NCI-H2107 (cell line): ENCODE results near the gene CLSTN2.

Experiments used
- DNase-seq: peaks from one replicate; lab custom pipeline; 2025; lab: John Stamatoyannopoulos, UW

CLSTN2 gene

DNA sequence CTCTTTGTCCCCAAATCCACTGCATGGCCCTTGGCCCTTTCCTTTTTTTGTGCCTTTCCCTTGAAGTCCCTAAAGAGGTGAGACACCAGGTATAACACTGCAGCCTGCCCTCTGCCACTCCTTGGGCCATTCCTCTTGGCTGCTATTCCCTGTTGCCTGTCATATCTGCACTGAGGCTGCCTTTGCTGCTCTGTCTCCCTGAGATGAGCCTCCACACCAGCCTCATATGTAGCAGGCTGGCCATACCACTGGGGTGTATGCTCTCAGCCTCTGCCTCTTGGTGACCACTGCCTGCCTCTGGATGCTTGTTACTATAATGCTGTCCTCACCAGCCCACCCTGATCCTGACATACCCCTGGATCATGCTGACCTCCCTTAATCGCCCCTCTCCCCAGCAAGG, 252.0 kb downstream of the CLSTN2 start:
- DNase-seq = no peak

DNA sequence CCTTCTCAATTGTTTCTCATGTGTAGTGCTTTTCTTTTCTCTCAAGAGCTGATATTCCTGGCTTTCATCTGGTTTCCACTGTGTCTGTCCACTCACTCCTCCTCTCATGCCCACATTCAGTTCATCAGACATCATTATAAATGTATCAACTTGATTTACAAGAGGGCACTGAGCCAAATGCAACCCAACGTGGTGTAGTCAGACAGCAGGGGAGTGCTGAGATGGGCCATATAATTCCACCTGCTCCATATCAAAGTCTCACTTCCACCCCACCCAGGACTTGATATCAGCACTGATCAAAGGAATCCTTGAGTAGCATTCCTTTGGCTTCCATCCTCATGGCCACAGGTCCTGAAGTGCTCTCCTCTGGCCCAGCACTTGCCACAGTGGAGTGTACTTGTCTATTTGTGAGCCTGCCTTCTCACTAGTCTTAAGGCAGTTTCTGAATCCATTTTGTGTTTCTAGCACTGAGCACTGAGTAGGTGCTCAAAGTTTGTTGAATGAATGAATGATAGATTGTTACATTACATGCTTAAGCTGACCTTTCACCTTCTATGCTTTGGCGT, 252.8 kb downstream of the CLSTN2 start:
- no peak for DNase-seq

DNA sequence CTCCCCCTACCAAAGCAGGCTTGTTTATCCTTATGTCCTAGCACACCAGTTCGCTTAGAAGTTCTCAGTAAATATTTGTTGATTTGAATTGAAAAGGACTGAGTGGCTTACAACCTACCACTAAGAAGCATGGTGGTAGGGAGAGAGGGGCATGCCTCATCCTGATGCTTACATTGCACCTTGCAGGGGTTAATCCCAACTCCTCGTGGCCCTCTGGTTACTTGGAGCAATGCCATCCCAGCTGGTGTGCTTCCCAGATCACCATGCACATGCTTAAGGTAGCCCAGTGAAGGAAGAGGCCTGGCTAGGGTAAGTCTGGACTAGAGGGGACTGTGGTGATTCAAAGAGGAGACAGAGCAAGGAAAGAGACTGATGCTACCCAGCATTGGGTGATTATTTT, 253.3 kb downstream of the CLSTN2 start:
- DNase-seq = no peak

DNA sequence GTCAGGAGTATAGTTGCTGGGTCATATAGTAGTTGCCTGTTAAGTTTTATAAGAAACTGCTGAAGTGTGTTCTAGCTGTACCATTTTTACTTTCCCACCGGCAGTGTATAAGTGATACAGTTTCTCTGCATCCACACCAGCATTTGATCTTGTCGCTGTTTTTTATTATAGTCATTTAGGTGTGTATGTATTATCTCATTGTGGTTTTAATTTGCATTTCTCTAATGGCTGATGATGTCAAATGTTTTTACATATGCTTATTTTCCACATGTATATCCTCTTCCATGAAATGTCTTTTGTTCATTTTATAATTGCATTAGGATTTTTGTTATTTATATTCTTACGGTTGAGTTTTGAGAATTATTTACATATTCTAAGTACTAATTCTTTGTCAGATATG, 254.3 kb downstream of the CLSTN2 start:
- DNase-seq = no peak

DNA sequence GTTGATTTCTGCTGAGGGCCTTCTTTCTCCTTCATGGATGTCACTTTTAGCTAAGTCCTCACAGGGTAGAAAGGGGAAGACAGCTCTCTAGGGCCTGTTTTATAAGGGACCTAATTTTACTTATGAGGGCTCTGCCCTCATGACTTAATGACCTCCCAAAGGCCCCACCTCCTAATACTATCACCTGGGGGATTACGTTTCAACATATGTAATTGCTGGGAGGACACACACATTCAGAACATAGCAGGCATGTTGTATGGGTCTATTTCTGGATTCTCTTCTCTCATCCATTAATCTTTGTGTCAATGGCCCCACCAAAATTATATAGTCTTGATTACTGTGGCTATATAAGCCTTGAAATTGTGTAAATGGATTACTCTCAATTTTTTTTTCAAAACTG, 255.0 kb downstream of the CLSTN2 start:
- no peak for DNase-seq

DNA sequence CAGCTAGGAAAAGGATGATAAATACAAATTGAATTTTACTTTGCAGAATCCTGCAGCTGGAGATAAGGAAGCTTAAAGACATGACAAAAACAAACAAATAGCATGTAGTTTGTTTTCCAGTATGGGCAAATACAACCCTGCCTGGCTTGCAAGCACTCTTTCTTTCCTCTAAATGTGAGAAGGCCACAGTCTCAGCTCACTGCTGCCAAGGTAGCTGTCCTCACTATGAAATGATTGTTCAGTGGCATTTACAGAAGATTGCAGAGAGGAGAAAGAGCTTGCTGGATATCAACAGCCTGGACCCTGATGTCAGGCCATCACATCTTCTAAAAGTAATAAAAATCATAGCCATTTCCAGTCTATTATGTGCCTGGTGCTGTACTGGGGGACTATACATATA, 262.0 kb downstream of the CLSTN2 start:
- DNase-seq = no peak

DNA sequence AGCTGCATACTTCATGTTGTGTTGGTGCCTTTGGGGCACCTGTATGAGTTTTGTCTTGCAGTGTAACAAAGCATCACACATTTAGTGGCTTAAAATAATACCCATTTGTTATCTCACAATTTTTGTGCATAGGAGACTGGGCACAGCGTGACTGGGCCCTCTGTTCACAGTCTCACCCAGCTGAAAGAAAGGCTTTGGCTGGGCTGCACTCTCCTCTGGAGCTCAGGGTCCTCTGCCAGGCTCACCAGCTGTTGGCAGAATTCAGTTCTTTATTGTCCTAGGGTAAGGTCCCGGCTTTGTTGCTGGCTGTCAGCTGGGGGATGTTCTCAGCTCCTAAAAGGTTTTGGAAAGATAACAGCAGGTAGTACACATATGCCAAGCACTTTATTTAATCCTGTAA, 263.3 kb downstream of the CLSTN2 start:
- no peak for DNase-seq

DNA sequence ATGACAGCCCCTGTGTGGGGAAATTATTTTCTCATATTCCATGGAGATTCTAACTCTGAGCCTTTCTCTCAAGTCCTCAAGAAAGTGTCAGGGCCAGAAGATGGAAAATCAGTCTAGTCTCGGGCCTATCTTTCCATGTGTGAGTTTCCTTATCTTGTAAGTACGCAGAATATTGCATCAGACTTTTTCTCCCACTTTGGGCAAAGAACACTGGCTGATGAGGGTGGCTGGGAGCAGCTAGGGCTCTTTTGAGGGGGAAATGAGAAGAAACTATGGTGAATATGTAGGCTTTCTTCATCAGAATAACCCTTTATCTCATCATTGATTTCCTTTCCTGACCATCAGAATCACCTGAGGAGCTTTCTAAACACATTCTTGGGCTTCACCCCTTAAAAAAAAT, 264.0 kb downstream of the CLSTN2 start:
- no peak for DNase-seq

DNA sequence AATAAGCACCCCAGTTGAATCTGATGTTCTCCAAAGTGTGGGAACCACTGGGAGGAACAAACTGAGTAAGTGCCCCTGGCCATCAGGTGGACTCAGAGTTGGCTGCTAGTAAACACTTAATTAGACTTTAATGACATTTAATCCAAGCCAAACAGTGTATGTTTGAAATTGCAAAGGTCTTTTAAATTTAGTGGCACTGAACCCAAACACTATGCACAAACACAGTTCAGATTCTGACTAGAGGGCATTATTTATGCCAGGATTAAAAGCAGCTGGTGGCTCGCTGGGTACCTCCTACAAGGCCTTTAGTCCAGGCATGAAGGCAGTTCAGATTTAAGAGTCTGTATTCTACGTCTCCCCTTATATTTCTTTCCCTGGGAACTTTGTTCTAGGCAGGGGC, 264.8 kb downstream of the CLSTN2 start:
- no peak for DNase-seq

DNA sequence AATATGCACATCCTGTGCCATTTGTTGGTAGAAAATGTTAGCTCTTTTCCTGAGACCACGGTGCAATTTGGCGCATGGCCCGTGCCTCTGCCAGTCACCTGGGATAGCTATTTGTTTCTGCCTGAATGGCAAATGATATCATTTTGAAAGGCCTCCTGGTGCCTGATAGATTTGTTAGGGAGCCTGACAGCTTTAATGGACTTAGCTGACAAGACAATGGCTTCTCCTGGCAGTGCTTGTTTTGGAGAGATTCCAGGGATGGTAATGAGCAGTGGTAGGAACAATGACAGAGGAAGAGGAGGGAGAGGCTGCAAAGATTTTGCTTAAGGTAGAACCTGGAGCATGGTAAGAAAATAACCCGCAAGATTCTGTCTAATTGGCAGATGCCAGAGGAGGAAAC, 268.5 kb downstream of the CLSTN2 start:
- peak; percentile 53 for DNase-seq

DNA sequence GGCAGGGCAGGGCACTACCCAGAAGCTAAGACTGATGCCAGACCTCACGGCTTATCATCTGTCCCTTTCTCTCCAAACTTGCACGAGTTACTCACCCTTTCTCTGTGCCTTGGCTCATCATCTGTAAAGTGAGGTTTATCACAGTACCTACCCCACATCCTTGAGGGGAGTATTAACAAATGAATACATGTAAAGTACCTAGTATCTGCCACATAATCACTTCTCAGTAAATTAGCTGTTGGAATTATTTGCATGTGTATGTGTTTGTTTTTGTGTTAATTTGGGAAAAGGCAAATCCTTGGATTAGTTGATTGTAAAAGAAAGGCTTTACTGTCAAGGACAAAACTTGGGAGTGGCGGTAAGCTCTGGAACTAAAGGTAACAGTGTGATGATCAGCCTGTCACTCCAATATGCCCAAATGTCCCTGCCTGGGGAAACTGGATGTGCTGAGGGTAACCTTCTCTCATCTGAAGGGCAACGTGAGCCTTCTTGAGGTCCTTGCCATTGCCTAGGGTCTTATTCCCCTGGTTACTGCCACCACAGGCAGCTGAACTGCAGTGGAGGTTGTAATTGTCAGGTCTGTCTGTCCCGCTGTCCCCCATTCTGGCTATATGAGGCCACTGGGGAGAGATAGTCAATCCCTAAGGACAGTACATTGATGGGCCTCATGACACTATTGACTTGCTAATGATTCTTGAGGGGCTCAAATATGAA, 269.4 kb downstream of the CLSTN2 start:
- DNase-seq = no peak

DNA sequence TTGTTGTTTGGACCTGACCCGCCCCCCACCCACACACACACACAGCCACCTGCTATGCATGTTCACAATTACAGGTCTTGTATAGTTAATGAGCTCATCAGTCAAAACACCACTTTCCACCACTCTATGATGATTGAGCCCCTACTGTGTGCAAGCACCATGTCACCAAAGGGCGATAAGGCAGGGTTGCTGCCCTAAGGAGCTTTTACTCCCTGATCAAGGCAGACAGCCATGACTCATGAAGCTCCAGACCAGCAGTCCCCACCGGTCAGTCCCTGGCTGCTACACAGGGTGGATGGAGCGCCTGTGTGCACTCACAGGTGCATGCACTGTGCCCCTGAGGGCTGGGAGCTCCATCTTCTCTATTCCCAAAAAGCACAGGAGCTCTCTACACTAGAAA, 270.6 kb downstream of the CLSTN2 start:
- no peak for DNase-seq

DNA sequence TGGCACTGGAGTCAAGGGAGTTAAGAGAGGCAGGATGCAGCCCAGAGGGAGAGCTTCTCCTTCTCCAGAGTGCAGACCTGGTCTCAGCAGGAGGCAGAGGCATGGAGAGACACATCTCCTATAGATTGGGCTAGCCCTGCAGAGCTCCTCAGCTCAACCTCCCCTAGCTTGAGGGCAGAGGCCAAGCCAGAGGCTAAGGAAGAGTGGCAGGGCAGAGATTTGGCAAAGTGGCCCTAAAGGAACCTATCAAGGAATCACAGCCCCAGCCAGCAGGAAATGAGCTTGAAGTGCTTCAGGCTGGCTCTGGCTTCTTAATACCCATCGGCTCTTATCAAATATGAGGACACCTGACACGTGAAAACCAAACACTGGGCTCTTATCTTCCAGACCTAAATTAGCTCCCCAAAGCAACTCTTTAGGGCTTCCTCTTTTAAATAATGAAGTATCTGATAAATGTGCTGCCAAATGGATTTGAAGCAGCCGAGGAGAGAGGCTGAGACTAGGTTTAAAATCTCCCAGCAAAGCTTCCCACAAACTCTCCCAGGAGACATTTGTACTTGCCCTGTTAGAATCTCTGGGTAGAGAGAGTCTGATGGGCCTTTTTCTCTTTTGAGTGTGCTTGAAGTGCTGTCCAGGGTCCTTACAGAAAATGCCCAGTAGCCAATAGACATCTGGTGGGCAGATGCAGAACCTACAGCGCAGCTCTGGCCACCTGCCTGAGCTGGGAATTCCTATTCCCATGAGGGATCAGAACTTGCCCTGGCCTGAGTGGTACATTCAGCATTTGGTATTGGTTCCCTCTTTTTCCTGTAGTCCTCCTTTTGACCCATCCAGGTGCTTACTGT, 271.4 kb downstream of the CLSTN2 start:
- peak; percentile 56 for DNase-seq

DNA sequence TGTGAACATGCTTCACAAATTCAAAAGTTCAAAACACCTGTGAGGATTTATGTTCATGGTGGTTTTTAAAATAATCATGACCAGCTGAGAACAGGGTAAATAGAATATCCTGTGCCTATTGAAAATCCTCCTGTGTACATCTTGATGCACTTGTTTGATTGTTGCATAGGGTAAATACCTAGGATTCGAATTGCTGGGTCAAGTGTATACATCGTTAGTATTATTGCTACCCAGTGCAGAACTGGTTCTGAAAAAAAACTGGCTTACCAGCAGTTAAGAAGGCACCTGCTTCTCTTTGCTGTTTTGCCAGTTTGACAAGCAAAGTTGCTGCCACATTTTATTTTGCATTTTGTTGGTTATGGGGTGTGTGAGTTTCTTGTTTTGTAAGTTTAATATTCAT, 272.6 kb downstream of the CLSTN2 start:
- no peak for DNase-seq

DNA sequence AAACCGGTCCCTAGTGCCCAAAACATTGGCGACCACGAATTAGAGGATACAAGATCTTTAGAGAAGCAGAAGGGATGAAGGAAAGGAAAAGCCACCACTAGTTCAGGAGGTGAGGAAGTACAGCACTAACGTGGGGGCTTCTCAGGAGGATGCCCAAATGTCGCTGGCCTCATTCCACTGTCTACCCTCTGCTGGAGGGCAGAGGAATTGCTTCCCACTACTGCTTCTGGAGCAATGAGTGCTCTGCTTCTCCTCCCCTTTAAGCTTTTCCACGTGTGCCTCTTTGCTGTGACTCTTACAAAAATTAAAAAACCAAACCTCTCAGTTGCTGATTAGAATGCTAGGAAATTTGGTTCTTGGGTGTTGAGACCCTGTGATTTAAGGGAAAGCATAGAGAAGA, 281.3 kb downstream of the CLSTN2 start:
- no peak for DNase-seq

DNA sequence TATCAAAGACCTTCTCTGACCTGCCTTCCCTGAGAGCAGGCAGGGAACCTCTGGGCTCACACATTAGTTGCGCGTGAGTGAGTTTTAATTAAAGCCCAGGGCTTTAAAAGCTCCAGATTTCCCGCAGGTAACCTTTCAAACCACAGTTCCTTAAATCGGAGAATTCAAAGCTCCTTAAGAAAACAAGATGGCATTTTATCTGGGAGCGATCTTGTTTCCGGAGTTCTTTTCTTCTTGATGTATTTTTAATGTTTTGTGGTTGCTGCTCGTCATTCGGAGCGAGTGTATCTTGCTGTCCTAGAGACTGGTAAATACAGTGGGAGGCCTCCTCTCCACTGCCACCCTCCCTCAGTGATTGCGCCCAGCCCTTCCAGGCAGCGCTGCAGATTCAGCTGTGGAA, 284.3 kb downstream of the CLSTN2 start:
- no peak for DNase-seq

DNA sequence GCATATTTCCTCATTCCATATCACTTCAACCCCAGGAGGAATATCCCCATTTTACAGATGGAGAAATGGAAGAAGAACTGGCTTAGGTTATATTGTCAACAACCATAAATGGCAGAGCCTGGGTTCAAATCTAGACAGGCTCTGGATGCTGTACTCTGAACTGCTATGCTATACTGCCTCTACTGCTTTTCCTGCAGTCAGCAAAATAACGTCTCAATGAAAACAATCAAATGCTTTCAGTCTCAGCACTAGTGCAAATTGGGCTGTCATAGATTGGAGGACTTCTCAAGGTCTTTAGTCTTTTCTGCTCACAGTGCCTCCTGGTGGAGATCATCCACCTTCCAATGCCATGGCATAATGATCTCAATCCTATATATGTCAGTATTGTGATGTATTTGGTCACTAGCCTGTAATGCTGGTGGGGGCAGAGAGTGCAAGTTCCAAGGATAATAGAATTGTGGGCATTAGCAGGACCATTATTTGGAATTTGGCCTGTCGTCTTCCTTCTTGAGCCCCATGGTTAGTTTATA, 285.0 kb downstream of the CLSTN2 start:
- DNase-seq = no peak

DNA sequence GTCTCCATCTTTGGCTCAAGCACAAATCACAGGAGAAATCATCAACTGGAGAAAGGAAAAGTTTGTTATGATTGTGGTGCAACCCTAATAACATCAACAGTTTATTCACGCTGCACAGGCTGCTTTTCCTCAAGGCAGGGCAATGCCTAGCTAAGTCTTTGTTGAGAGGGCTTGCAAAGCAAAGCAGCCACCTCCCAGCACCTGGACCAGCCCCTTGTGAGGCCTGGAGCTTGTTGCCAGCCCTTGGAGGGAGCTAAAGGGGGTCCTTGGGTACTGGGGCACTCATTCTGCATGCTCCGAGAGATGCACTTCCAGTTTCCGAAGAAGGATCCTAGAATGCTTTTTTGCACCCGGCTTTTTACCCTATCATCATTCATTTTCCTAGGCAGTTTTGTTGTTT, 288.2 kb downstream of the CLSTN2 start:
- DNase-seq = no peak

DNA sequence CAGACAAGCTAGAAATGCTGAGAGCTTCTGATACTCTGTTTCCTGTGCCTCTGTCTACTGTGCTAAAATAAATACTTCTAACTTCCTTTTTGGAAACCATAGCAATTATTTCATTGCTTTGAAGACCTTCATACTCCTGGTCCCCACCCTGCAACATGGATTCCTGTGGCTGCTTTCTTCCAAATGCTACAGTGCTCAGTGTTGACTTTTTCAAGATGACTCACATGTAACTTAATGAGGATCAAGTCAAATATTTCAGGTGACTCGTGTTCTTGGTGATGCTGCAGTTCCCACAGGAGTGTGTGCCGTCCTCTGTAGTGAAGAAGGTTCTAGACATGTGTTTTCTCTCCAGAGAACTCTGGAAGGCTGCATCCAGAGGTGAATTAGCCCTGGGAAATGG, 288.6 kb downstream of the CLSTN2 start:
- DNase-seq = no peak

DNA sequence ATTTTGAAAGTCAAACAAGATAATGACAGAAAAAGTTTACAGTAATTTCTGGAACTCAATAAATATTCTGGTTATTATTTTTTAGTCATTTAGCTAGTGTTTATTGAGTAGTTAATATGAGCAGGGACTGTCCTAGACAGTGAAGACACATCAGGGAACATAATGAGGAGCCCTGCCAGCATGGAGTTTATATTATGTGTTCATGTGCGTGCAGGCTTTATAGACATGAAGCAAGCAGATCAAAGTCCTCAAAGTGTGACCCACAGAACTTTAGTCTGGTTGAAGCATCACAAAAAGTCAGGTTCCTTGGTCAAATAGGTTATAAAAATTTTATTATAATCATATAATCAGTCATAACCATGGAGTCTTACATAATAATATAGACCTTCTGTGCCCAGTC, 289.3 kb downstream of the CLSTN2 start:
- no peak for DNase-seq

DNA sequence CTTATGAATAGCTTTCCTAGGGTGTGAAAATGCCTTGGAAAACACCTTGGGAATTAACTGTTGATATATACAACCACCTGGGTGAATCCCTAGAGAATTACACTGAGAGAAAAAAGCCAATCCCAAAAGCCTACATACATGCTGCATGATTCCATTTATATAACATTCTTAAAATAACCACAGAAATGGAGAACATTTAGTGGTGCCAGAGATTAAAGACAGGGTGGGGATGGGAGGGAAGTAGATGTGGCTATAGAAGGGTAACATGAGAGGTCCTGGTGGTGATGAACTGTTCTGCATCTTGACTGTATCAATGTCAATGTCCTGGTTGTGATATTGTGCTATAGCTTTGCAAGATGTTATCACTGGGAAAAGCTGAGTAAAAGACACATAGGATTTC, 291.0 kb downstream of the CLSTN2 start:
- DNase-seq = no peak

DNA sequence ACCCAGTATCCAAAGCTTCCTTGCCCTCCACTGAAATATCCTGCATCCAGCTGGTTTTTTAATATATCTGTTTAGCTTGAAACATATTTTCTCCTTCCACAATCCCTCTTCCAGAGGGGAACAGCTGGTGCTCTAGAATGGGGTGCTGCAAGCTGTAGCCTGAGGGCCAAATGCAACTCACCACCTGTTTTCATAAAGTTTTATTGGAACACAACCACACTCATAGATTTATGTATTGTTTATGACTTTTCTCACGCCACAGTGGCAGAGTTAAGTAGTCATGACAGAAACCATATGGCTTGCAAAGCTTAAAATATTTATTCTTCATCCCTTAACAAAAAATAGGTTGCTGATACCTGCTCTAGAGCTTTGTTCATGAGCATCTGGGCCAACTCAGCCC, 298.7 kb downstream of the CLSTN2 start:
- no peak for DNase-seq

DNA sequence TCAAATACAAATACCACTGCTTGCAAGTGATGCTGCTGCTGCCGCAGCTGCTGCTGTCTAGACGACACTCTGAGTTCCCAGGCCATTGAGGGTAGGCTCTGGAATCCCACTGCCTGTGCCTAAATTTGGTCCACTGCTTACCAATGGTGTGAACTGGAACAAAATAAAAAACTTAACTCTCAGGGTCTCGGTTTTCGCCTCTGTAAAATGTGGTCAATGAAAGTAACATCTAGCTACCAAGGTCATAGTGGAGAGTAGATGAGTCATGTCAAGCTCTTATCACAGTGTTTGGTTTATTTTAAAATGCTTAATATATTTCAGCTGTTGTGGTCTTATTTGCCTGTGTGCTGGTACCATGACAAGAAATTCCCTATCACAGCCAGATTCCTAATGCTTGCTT, 299.3 kb downstream of the CLSTN2 start:
- DNase-seq = no peak
